Renal pelvis (tissue), 4 donors: ENCODE data around the gene NHLRC1. TPM values are rescaled to one million over a fixed set of nuclear protein-coding genes. Genes with fewer than 3 reads are reported as not detected.

Source experiments
- DNase-seq: peaks from one replicate; pipeline ENCODE4 v3.0.0-alpha.2; 2013
- polyA plus RNA-seq, 3 donors: library from polyadenylated mRNA; unstranded; fragments of 120-200 nt; gene quantifications; one replicate each; pipeline ENCODE4 v1.2.1, GENCODE V29; 2013; ENCODE audit not compliant: insufficient read length in 3 of 3

NHLRC1 gene
- polyA plus RNA-seq, 3 donors: 1.6 to 2.3 (median 2.3) TPM

DNA sequence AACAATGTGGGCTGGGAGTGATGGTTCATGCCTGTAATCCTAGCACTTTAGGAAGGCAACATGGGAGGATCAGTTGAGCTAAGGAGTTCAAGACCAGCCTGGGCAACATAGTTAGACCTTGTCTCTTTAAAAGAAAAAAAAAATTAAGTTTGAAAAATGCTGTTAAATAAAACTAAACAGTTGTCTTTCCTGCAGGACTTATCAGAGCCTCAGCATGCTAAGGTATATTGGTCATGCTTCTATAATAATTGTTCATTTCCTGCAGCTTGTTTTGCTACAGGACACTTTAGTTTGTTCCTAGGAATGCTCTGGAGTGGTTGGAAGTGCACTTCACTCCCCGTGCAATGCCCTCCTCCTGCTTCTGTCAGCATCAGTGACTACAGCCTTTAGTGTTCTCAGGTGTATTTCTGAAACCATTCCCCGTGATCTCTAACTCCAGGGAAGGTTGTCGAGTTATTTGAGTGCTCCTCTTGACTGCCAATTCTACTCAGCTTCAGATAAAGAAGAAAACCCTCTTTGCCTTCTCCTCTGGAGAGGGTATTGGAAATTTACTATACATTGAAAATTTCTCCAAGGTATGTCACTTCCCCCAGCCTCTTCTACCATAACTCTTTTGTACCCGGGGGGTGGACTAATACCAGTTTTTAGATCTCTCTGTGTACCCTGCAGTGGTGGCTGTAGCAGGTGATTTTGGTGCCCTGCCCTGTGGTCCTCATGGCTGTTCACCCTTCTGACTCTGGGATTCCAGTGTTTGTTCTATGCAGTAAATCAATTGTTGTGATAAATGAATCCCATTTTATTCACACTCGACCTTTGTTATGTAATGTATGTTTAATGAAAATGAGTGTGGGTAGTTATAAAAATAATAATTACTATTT is 33.8 kb downstream of the NHLRC1 start:
- no peak for DNase-seq

- no peak for DNase-seq
Measured at GRCh38 chr6:18087396-18088165, 34.9 kb downstream of the NHLRC1 start.

DNA sequence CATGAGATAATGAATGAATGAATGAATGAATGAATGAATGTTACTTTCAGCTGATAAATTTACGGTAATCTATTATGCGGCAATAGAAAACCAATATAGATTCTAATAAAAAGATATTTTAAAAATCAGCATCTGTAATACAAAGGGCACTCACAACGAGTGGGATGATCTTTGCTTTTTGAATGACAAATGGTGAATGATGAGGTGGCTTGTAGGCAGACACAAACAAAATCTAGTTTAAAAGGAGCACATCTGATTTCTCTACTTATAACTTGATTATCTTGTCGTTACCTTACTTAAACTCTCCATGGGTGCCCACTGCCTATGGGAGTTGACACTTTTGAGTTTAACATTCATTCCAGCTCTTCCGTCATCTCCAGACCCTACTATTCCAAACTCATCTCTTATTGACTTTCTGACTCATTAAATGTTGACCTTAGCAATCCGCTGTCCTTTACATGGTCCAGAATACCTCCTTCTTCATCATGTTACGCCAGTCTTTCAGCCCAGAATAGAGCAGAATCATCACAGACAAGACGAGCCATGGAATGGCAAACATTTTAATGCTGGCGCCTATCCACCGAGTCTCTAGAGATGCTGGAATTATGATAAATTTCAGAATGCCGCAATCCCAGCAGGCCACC is 41.3 kb downstream of the NHLRC1 start:
- no peak for DNase-seq

DNA sequence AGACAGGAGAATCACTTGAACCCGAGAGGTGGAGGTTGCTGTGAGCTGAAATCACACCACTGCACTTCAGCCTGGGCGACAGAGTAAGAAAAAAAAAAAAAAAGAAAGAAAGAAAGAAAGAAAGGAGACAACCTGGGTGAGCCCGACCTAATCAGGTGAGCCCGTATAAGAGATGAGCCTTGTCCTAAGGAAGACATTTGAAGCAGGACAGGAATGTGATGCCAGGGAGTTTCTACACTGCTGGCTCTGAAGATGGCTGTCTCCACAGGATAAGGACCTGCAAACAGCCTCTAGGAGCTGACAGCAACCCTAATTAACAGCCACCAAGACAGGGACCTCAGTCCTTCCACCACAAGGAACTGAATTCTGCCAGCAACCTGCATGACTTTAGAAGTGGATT is 41.9 kb downstream of the NHLRC1 start:
- DNase-seq: no peak

- no peak for DNase-seq
Measured at GRCh38 chr6:18078866-18079265, 43.6 kb downstream of the NHLRC1 start.

DNA sequence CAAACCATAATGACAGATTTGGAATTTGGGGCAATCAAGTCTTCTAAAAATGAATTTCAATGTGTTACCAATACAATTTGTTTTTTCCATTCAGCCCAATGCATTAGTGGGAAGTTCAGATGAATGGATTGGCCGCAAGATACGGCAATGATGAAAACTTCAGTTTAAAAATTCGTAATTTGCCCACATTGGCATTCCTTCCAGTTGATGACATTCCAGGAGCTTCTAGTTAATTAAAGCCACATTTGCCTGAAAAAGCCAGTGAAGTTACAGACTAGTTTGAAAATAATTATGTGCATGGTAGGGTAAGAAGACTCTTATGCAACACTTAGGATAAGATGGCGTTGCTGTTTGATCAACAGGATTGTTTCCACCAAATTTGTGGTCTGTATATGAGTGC is 46.2 kb downstream of the NHLRC1 start:
- DNase-seq: no peak

- no peak for DNase-seq
Measured at GRCh38 chr6:18072841-18073240, 49.6 kb downstream of the NHLRC1 start.

DNA sequence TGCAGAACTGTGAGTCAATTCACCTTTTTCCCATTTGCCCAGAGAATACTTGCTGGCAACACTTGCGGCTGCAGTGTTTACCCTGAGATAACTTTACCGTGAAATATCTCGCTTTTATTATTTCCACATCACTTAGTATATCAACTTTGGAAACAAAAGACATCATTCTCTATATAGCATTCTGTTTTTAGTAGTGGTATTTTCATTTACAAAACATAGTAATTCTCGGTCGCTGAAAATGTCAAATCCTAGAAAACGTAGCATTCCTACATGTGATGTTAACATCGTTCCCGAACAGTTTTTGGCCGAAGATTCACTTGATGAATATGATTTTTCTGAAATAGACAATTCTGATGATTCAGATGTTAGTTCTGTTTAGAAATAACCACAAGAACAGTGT is 52.0 kb downstream of the NHLRC1 start:
- DNase-seq: no peak

Other genes starting within 250 kb of the NHLRC1 start
- 10 to 100 TPM; 33.1 to 40.3 (median 37.9) TPM for gene KIF13A, start 135.0 kb downstream of the NHLRC1 start, polyA plus RNA-seq
- 10 to 100 TPM; 21.7 to 27.2 (median 22.2) TPM for gene TPMT, start 32.4 kb upstream of the NHLRC1 start, polyA plus RNA-seq
- gene KDM1B, start 32.7 kb upstream of the NHLRC1 start, polyA plus RNA-seq: 10 to 100 TPM; 18.5 to 19.4 (median 18.7) TPM
- gene DEK, start 141.9 kb upstream of the NHLRC1 start, polyA plus RNA-seq: 100 to 1,000 TPM; 189 to 210 (median 192) TPM